Nephron progenitor cell (in vitro differentiated cells): ENCODE measurements around the gene REEP3.

Source experiments
- DNase-seq: peaks from one replicate; pipeline ENCODE4 v3.0.0; 2021
- H3K27ac Mint-ChIP-seq: 2 replicates; pipeline ENCODE4 v1.8.0; 2021; ENCODE audit warnings: mild to moderate bottlenecking, moderate library complexity, mixed read lengths
- H3K27me3 Mint-ChIP-seq: 2 replicates; pipeline ENCODE4 v1.8.0; 2021; ENCODE audit warnings: mild to moderate bottlenecking, low read depth, mixed read lengths; ENCODE audit not compliant: poor library complexity
- H3K36me3 Mint-ChIP-seq: 2 replicates; pipeline ENCODE4 v1.8.0; 2021; ENCODE audit warnings: low read depth, mixed read lengths
- H3K4me1 Mint-ChIP-seq: 2 replicates; pipeline ENCODE4 v1.8.0; 2021; ENCODE audit warnings: mixed read lengths
- H3K4me3 Mint-ChIP-seq: 2 replicates; pipeline ENCODE4 v1.8.0; 2021; ENCODE audit warnings: mild to moderate bottlenecking, moderate library complexity, mixed read lengths
- H3K9me3 Mint-ChIP-seq: 2 replicates; pipeline ENCODE4 v1.8.0; 2021; ENCODE audit warnings: mild to moderate bottlenecking, moderate library complexity, mixed read lengths
- TF ChIP-seq, protein P1 (sequence below): fragments of 200-600 bp; sonication (generic); IDR thresholded peaks from 2 replicates; pipeline ENCODE4 v1.5.0; 2021; ENCODE audit warnings: antibody characterized with exemption

REEP3 gene

DNA sequence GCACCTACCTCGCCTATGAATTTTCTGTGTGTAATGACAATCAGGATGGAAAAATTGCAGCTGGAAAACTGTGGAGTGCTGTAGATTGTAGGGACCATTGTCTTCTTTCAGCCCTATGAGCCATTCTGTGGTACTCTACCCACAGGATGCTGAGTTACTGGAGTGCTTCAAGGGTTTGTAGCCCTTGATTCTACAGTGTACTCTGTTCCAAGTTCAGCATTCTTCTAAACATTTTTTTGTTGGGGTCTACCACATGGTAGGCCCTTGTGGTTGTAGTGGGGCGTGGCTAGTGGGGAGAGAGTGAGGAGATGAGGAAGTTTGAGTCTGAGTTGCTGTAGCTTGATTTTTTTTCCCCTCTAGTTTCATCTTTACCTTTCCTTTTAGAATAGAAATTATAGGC is 33.5 kb downstream of the REEP3 start:
- Mint-ChIP-seq H3K4me3 (no peak overlapping the region), H3K4me1 (no peaks in the 10 kb centered on the region), H3K27me3 (no peaks in the 10 kb centered on the region), H3K36me3 (peaks cover 39% of the 10 kb centered on the region), H3K27ac (no peak overlapping the region), H3K9me3 (peaks cover 13% of the 10 kb centered on the region)
- TF ChIP-seq, protein P1, sequence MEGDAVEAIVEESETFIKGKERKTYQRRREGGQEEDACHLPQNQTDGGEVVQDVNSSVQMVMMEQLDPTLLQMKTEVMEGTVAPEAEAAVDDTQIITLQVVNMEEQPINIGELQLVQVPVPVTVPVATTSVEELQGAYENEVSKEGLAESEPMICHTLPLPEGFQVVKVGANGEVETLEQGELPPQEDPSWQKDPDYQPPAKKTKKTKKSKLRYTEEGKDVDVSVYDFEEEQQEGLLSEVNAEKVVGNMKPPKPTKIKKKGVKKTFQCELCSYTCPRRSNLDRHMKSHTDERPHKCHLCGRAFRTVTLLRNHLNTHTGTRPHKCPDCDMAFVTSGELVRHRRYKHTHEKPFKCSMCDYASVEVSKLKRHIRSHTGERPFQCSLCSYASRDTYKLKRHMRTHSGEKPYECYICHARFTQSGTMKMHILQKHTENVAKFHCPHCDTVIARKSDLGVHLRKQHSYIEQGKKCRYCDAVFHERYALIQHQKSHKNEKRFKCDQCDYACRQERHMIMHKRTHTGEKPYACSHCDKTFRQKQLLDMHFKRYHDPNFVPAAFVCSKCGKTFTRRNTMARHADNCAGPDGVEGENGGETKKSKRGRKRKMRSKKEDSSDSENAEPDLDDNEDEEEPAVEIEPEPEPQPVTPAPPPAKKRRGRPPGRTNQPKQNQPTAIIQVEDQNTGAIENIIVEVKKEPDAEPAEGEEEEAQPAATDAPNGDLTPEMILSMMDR = no peak
- DNase-seq = no peak

DNA sequence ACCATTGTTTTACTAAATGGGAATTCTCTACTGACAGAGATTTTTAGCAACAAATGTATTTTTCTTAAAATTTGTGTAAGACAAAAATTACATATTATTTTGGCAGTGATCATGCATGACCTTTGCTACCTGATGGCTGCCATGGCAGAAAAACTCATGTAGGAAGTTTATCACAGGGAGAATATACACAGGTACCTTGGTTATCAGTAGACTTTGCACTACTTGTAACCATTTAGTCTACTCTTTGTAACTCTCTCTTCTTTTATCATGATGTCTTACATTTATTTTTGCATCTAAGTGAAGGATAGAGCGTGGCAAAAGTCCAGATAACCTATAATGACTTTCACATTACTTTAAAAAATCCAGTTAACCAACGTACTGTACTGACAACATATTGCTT is 34.1 kb downstream of the REEP3 start:
- TF ChIP-seq, protein P1 = no peak
- Mint-ChIP-seq H3K4me3 (no peak overlapping the region), H3K9me3 (peaks cover 13% of the 10 kb centered on the region), H3K27me3 (no peaks in the 10 kb centered on the region), H3K36me3 (peaks cover 39% of the 10 kb centered on the region), H3K4me1 (no peaks in the 10 kb centered on the region), H3K27ac (no peak overlapping the region)
- DNase-seq = no peak

DNA sequence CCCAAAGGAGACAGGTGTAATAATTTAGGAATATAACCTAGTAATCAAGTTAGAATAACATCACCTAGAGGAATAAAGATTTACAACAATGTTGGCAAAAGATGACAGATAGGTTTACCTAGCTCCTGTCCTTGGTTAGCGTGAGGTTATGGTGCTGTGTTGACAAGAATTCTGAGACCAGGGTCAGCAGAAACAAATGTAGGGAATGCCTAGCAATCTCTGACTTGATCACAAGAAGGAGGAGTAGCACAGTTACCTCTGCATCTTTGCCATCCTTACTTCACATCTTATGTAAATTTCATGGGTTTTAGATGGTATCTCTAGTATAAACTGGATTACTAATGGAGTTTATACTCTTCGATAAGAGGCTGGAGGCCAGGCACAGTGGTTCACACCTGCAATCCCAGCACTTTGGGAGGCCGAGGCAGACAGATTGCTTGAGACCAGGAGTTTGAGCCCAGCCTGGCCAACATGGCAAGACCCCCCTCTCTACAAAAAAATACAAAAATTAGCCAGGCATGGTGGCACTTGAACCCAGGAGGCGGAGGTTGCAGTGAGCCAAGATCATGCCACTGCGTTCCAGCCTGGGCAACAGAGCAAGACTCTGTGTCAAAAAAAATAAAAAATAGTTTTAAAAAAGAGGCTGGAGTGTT is 37.1 kb downstream of the REEP3 start:
- H3K36me3 Mint-ChIP-seq = peaks cover 29% of the 10 kb centered on the region

DNA sequence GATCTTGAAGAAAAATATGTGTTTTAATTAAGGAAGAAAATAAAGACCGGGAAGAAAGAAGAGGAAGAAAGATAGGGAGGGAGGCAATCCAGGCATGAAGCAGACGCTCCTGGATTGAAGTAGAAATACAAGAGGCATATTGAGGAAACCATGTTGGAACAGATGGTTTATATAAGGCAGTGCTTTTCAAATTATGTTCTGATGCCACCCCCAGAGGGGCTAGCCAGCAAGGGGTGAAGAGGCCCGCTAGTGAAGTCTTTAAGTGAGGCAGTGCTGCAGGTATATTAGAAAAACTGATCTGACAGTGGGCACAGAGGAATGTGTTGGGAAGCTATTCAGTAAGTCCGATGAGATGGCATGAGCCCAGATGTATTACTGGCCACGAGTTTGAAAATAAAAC is 40.1 kb downstream of the REEP3 start:
- Mint-ChIP-seq H3K36me3 (peaks cover 4% of the 10 kb centered on the region), H3K4me1 (peaks cover 12% of the 10 kb centered on the region), H3K27ac (peak overlapping the region; percentile 16)

More for the DNA sequence above, 37.1 kb downstream of the REEP3 start:
- peaks cover 12% of the 10 kb centered on the region for H3K9me3 Mint-ChIP-seq
- H3K4me3 Mint-ChIP-seq = no peak overlapping the region
- no peaks in the 10 kb centered on the region for H3K27me3 Mint-ChIP-seq
- DNase-seq = no peak
- peaks cover 12% of the 10 kb centered on the region for H3K4me1 Mint-ChIP-seq
- H3K27ac Mint-ChIP-seq = no peak overlapping the region
- TF ChIP-seq, protein P1 = no peak

DNA sequence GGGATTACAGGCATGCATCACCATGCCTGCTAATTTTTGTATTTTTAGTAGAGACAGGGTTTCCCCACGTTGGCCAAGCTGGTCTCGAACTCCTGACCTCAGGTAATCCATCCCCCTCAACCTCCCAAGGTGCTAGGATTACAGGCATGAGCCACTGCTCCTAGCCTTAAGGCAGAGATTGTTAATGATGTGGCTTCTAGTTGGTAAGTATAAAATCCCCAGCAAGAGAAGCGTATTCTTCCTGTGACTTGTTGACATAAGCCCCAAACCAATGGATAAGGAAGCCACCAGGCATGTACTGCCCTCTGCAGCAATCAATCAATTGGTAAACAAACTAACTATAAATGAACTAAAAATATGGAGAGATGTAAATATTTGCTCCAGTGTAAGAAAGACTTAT is 41.2 kb downstream of the REEP3 start:
- DNase-seq = no peak
- TF ChIP-seq, protein P1 = no peak
- no peak overlapping the region for H3K27ac Mint-ChIP-seq
- H3K9me3 Mint-ChIP-seq = no peaks in the 10 kb centered on the region
- no peak overlapping the region for H3K4me3 Mint-ChIP-seq
- no peaks in the 10 kb centered on the region for H3K27me3 Mint-ChIP-seq
- H3K4me1 Mint-ChIP-seq = peaks cover 12% of the 10 kb centered on the region
- peaks cover 1% of the 10 kb centered on the region for H3K36me3 Mint-ChIP-seq

More for the DNA sequence above, 40.1 kb downstream of the REEP3 start:
- Mint-ChIP-seq H3K4me3 (no peak overlapping the region), H3K27me3 (no peaks in the 10 kb centered on the region), H3K9me3 (peaks cover 4% of the 10 kb centered on the region)
- DNase-seq = no peak
- TF ChIP-seq, protein P1 = no peak

DNA sequence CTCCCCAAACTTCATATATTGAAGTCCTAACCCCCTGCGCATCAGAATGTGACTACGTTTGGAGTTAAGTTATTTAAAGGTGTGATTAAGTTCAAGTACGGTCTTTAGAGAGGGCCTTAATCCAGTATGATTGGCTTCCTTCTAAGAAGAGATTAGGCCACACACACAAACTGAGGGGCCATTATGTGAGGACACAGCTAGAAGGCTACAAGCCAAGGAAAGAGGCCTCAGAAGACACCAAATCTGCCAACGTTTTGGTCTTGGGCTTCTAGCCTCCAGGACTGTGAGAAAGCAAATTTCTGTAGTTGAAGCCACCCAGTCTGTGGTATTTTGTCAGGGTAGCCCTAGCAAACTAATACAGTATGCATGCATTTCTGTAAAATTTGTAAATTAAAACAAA is 41.7 kb downstream of the REEP3 start:
- Mint-ChIP-seq H3K9me3 (no peaks in the 10 kb centered on the region), H3K36me3 (peaks cover 6% of the 10 kb centered on the region), H3K4me3 (no peak overlapping the region), H3K27me3 (no peaks in the 10 kb centered on the region), H3K27ac (no peak overlapping the region), H3K4me1 (peaks cover 12% of the 10 kb centered on the region)
- DNase-seq = no peak
- TF ChIP-seq, protein P1 = no peak
